Activated T-helper 17 cell treated with anti-CD3 and anti-CD28 coated beads, Interleukin-2, amount 50 U/mL, for 72 hours (primary cell): Measurements from ENCODE around the gene OR10G4. TPM values are rescaled to one million over a fixed set of nuclear protein-coding genes. Genes with fewer than 3 reads are reported as not detected.

ENCODE experiments used
- total RNA-seq, 2 donors: library from RNA; stranded (reverse); gene quantifications; one replicate each; pipeline ENCODE4 v1.2.3, GENCODE V29; 2022

The OR10G4 gene
- total RNA-seq, 2 donors from 2014 or later = not detected

Other genes starting within 250 kb of the OR10G4 start
- not detected for gene OR6M1, start 206.6 kb upstream of the OR10G4 start, total RNA-seq
- gene TMEM225, start 127.3 kb upstream of the OR10G4 start, total RNA-seq = not detected
- not detected for gene OR8D4, start 110.8 kb upstream of the OR10G4 start, total RNA-seq
- gene OR4D5, start 73.4 kb upstream of the OR10G4 start, total RNA-seq = not detected
- gene OR6T1, start 69.2 kb upstream of the OR10G4 start, total RNA-seq = not detected
- gene OR10S1, start 35.2 kb upstream of the OR10G4 start, total RNA-seq = not detected
- not detected for gene OR10G6, start 17.8 kb upstream of the OR10G4 start, total RNA-seq
- not detected for gene OR10G9, start 10.0 kb downstream of the OR10G4 start, total RNA-seq
- not detected for gene OR10G8, start 13.8 kb downstream of the OR10G4 start, total RNA-seq
- gene OR10G7, start 28.3 kb downstream of the OR10G4 start, total RNA-seq = not detected
- gene VWA5A, start 102.5 kb downstream of the OR10G4 start, total RNA-seq = 1 to 10 TPM; 5.3 to 6.3 TPM
- not detected for gene OR10D3, start 170.3 kb downstream of the OR10G4 start, total RNA-seq
- not detected for gene OR8G1, start 228.1 kb downstream of the OR10G4 start, total RNA-seq
- gene OR8G5, start 243.4 kb downstream of the OR10G4 start, total RNA-seq = not detected